ENCODE data around the gene CLCF1. TPM values are rescaled to one million over a fixed set of nuclear protein-coding genes. Genes with fewer than 3 reads are reported as not detected.
A peak's percentile ranks its signal among the peaks of the same experiment; 100 is the strongest.

CLCF1 gene
- total RNA-seq, 4 donors from 2014 or later = 6.1 to 21.7 (median 9.4) TPM

DNA sequence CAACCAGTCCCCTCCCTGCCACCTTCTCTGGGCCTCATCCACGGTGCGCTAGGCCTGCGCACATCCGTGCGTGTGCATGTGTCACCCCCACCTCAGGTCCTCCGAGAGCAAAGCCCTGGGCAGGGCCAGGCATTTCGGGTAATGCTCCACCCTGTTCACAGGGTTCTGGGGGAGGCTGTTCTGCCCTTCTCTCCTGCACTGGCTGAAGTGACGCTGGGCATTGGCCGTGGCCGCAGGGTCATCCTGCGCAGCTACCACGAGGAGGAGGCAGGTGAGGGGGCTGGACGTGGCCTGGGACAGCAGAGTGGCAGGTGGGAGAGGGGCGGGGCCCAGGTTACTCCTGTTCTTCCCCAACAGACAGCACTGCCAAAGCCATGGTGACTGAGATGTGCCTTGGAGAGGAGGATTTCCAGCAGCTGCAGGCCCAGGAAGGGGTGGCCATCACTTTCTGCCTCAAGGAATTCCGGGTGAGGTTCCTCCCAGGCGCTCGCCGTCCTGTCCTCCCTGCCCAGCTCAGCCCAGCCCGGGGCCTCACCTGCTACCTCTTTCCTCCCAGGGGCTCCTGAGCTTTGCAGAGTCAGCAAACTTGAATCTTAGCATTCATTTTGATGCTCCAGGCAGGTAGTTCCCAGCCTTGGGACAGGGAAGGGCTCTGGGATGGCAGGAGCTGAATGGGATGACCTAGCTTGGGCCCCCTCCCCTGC is 22.3 kb upstream of the CLCF1 start:
- no peak overlapping the region for H3K27ac ChIP-seq
- no peak for ATAC-seq
- no peak overlapping the region for H3K4me3 ChIP-seq
- 91% methylated on average over 6 of the region's 19 CpGs; no CpG with 5 or more reads in 1 of the 2 donors for WGBS, 2 donors (ENCODE audit: low coverage in 1 of 2)
- H3K4me1 ChIP-seq = peaks cover 0 to 74% (median 21%) of the 10 kb centered on the region in 3 donors
- H3K9me3 ChIP-seq = no peaks in the 10 kb centered on the region
- H3K36me3 ChIP-seq = peaks cover 0 to 72% of the 10 kb centered on the region in 2 donors
- no peak for TF ChIP-seq POLR2A (IDR thresholded peaks at IDR 0.05)
- TF ChIP-seq, protein P1, sequence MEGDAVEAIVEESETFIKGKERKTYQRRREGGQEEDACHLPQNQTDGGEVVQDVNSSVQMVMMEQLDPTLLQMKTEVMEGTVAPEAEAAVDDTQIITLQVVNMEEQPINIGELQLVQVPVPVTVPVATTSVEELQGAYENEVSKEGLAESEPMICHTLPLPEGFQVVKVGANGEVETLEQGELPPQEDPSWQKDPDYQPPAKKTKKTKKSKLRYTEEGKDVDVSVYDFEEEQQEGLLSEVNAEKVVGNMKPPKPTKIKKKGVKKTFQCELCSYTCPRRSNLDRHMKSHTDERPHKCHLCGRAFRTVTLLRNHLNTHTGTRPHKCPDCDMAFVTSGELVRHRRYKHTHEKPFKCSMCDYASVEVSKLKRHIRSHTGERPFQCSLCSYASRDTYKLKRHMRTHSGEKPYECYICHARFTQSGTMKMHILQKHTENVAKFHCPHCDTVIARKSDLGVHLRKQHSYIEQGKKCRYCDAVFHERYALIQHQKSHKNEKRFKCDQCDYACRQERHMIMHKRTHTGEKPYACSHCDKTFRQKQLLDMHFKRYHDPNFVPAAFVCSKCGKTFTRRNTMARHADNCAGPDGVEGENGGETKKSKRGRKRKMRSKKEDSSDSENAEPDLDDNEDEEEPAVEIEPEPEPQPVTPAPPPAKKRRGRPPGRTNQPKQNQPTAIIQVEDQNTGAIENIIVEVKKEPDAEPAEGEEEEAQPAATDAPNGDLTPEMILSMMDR (IDR thresholded peaks at IDR 0.05) = no peak
- no peak for TF ChIP-seq POLR2AphosphoS5 (IDR thresholded peaks at IDR 0.05)
- no peak for TF ChIP-seq EP300 (IDR thresholded peaks at IDR 0.05)
- H3K27me3 ChIP-seq = no peaks in the 10 kb centered on the region

DNA sequence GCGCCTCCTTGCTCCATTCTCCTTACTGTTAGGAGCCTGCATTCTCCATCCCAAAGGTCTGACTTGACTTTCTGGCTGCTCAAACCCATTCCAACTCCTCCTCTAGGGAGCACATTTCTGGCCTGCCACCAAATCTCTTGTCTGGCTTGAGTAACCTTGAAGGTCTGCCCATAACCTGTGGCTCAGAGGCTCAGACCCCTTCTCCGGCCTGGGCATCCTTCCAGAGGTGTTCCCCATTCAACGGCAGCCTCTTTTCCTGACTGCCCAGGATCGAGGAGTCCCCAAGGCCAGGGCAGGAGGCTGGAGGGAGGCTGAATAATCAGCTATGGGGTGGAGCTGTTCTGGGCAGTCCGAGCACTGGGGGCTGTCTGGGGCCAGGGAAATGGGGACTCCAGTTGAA is 20.6 kb upstream of the CLCF1 start:
- Histone ChIP-seq H3K27me3 (no peaks in the 10 kb centered on the region), H3K36me3 (peaks cover 0 to 57% of the 10 kb centered on the region in 2 donors), H3K9me3 (no peaks in the 10 kb centered on the region), H3K27ac (no peak overlapping the region), H3K4me3 (no peak overlapping the region), H3K4me1 (peaks cover 0 to 69% (median 10%) of the 10 kb centered on the region in 3 donors)
- no peak for ATAC-seq
- WGBS, 2 donors (ENCODE audit: low coverage in 1 of 2) = 86% methylated on average over 1 of the region's 5 CpGs; no CpG with 5 or more reads in 1 of the 2 donors
- TF ChIP-seq POLR2A (IDR thresholded peaks at IDR 0.05) (no peak), EP300 (IDR thresholded peaks at IDR 0.05) (no peak), POLR2AphosphoS5 (IDR thresholded peaks at IDR 0.05) (no peak)
- TF ChIP-seq, protein P1 (IDR thresholded peaks at IDR 0.05) = no peak

DNA sequence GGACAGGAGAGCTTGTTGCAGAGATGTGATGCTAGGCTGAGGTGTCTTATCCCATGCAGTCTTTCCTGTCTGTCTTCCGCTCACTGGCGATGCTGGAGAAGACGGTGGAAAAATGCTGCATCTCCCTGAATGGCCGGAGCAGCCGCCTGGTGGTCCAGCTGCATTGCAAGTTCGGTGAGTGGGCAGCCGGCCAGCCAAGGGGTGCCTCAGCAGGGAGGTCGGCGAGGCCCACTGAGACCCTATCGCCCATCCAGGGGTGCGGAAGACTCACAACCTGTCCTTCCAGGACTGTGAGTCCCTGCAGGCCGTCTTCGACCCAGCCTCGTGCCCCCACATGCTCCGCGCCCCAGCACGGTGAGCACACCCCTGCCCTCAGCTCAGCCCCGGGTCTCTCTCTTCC is 20.0 kb upstream of the CLCF1 start:
- Histone ChIP-seq H3K27me3 (no peaks in the 10 kb centered on the region), H3K36me3 (peaks cover 0 to 51% of the 10 kb centered on the region in 2 donors), H3K9me3 (no peaks in the 10 kb centered on the region), H3K4me3 (no peak overlapping the region), H3K27ac (no peak overlapping the region), H3K4me1 (peaks cover 0 to 64% (median 10%) of the 10 kb centered on the region in 3 donors)
- 83 to 92% methylated on average over 2 to 18 of the region's 18 CpGs for WGBS, 2 donors (ENCODE audit: low coverage in 1 of 2)
- no peak for ATAC-seq
- TF ChIP-seq POLR2A (IDR thresholded peaks at IDR 0.05) = no peak
- no peak for TF ChIP-seq EP300 (IDR thresholded peaks at IDR 0.05)
- TF ChIP-seq, protein P1 (IDR thresholded peaks at IDR 0.05) = no peak
- no peak for TF ChIP-seq POLR2AphosphoS5 (IDR thresholded peaks at IDR 0.05)

DNA sequence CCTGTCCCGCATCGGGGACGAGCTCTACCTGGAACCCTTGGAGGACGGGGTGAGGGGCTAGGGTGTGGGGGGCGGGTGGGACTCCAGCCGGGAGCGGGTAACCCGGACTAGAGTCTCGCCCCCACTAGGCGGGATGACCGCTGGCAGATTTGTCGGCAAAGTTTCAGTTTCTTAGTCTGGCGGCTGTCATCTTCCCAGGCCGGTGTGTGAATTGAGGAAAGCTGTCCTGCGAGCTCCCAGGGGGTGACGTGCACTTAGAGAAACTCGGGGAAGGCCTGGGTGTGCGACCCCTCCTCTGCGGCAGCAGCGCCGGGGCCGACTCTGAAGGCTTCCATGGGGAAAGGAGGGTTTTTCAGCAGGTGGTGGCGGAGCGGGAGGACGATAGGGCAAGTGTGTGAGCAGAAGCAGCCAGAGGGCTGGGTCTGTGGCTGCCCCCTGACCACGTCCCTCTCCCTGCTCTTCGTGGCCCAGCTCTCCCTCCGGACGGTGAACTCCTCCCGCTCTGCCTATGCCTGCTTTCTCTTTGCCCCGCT is 18.9 kb upstream of the CLCF1 start:
- Histone ChIP-seq H3K27ac (peak overlapping the region; percentile 50 to 90 (median 88)), H3K4me3 (peak overlapping the region; percentile 67 to 78), H3K4me1 (peaks cover 0 to 52% (median 10%) of the 10 kb centered on the region in 3 donors), H3K9me3 (no peaks in the 10 kb centered on the region), H3K27me3 (no peaks in the 10 kb centered on the region), H3K36me3 (peaks cover 0 to 39% of the 10 kb centered on the region in 2 donors)
- TF ChIP-seq POLR2AphosphoS5 (IDR thresholded peaks at IDR 0.05) = no peak
- TF ChIP-seq, protein P1 (IDR thresholded peaks at IDR 0.05) = no peak
- no peak for TF ChIP-seq EP300 (IDR thresholded peaks at IDR 0.05)
- TF ChIP-seq POLR2A (IDR thresholded peaks at IDR 0.05) = no peak
- 10% methylated on average over 8 of the region's 31 CpGs; no CpG with 5 or more reads in 1 of the 2 donors for WGBS, 2 donors (ENCODE audit: low coverage in 1 of 2)
- no peak for ATAC-seq
